Activated CD8-positive, alpha-beta memory T cell treated with anti-CD3 and anti-CD28 coated beads for 1 hour (primary cell): ENCODE data around the gene PODXL.
A peak's percentile ranks its signal among the peaks of the same experiment; 100 is the strongest.
"Not testable (repeated sequence)": the region's sequence is repeated elsewhere in the genome, so short reads cannot be mapped to it uniquely, and the experiment has no call there.

Source experiments
- DNase-seq, 2 donors: peaks; one replicate each; pipeline ENCODE4 v3.0.0-alpha.2; 2020; ENCODE audit warnings: low read depth in 1 of 2; ENCODE audit errors: extremely low read depth in 1 of 2

PODXL gene

GRCh38 chr7:131513245-131514061 is 43.0 kb downstream of the PODXL start:
- peak; percentile 27 to 66 for DNase-seq

GRCh38 chr7:131511774-131512535 is 44.5 kb downstream of the PODXL start:
- no peak for DNase-seq

- no peak for DNase-seq
Measured at GRCh38 chr7:131511071-131511470, 45.4 kb downstream of the PODXL start.

GRCh38 chr7:131509781-131510180 is 46.6 kb downstream of the PODXL start:
- no peak for DNase-seq

- DNase-seq, result no peak
Measured at GRCh38 chr7:131508754-131509486, 47.5 kb downstream of the PODXL start.

GRCh38 chr7:131507592-131508331 is 48.7 kb downstream of the PODXL start:
- peak; percentile 50 to 71 for DNase-seq

GRCh38 chr7:131506597-131506996 is 49.8 kb downstream of the PODXL start:
- DNase-seq, result no peak

GRCh38 chr7:131505636-131506557 is 50.5 kb downstream of the PODXL start:
- no peak for DNase-seq

- not testable (repeated sequence) for DNase-seq
Measured at GRCh38 chr7:131505037-131505620, 51.3 kb downstream of the PODXL start.

GRCh38 chr7:131504157-131504899 is 52.1 kb downstream of the PODXL start:
- DNase-seq, result no peak

- no peak for DNase-seq
Measured at GRCh38 chr7:131503639-131504038, 52.8 kb downstream of the PODXL start.

- no peak for DNase-seq
Measured at GRCh38 chr7:131502810-131503508, 53.5 kb downstream of the PODXL start.

GRCh38 chr7:131501930-131502685 is 54.3 kb downstream of the PODXL start:
- no peak for DNase-seq

GRCh38 chr7:131501422-131501821 is 55.0 kb downstream of the PODXL start:
- peak in 1 of 2 donors; percentile 16 for DNase-seq

- DNase-seq, result no peak
Measured at GRCh38 chr7:131500357-131500756, 56.1 kb downstream of the PODXL start.

- no peak for DNase-seq
Measured at GRCh38 chr7:131499801-131500200, 56.6 kb downstream of the PODXL start.

- DNase-seq, result no peak
Measured at GRCh38 chr7:131498237-131498885, 58.1 kb downstream of the PODXL start.
